HG03159 (cell line): ENCODE data around the gene PZP.

Experiments
- ATAC-seq: cut with Tn5 transposase; IDR thresholded peaks from one replicate; pipeline ENCODE4 v1.9.1; 2021; ENCODE audit warnings: mild to moderate bottlenecking, moderate library complexity; ENCODE audit not compliant: unreplicated experiment

The PZP gene

DNA sequence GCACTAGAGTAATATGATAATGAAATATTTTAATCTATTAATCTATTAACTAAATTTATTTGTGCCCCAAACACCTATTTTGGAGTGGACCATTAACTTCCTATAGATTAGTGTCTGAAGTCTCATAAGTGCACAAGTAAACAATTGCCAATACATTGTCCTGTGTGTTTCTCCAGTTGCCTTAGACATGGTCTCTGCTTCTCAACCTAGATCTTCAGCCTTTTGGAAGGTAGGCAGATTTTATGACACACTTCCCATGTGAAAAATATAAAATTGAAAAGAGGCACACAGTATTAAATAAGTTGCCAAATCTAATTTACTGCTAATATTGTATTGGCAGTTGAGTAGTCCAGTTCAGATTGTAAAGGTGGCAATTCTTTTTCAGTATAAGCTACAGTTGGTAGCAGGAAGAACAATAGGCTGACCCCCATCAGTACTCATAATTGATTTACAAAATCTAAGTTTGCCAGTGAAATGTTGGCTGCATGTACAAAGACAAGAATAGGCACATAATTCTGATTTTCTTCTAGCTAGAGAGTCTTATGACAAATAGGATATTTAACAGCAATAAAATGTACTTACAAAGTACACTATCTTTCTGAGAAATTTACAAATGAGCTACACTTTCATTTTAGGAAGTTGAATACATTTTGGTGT is 103.3 kb downstream of the PZP start:
- no peak for ATAC-seq

- ATAC-seq = no peak
Measured at GRCh38 chr12:9104087-9104486, 104.1 kb downstream of the PZP start.

DNA sequence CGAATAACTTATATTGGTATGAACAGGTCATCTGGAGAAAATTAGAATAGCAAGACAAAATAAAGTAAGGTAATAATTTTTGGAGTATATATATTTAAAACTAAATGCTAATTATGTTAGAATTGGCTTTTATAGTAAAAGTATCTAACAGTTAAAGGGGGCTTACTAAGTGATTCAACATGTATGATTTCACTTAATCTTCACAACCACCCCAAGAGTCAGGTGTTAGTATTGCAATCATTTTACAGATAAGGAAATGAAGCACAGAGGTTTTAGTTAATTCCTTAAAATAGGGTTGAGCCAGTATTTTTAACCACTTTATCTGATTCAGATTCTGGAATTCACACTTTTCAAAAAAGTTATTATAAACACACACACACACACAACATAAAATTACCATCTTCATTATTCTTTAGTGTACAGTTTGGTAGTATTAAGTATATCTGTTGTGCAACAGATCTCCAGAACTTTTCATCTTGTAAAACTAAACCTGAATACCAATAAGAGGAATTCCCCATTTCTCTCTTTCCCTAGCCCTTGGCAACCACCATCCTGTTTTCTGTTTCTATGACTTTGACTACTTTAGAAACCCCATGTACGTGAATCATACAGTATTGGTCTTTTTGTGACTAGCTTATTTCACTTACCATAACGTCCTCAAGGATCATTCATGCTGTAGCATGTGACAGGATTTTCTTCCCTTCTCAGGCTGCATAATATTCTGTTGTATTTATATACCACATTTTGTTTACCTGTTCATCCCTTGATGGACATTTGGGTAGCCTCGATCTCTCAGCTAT is 104.9 kb downstream of the PZP start:
- no peak for ATAC-seq

DNA sequence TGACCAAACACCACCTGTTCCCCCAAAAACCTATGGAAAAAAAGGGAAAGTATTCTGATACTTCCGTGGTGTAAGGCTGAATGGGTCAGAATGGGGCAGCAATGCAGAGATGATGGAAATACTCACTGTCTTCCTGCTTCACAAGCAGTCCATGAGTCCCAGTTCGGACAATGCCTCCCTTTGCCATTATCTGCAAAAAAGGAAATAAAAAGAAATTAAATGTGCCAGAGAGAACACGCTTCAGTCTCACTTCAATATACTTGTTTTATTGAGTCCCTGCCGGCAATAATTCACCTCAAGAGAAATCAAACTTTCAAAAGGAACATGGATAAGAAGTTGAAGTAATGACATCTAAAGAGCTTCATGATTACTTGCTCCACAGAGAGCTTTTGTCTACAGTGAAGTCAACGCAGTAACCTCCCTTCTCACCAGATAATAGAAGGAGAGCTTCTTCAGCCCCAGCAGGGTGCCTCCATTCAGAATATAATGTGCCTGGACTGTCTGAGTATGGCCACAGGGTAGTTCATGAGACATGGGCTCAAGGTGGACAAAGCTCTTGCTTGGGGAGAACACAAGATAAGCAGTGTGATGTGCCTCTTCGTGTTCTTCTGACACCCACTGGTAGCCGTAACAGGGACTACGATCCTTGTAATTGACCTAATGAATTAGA is 107.0 kb downstream of the PZP start:
- ATAC-seq = no peak

DNA sequence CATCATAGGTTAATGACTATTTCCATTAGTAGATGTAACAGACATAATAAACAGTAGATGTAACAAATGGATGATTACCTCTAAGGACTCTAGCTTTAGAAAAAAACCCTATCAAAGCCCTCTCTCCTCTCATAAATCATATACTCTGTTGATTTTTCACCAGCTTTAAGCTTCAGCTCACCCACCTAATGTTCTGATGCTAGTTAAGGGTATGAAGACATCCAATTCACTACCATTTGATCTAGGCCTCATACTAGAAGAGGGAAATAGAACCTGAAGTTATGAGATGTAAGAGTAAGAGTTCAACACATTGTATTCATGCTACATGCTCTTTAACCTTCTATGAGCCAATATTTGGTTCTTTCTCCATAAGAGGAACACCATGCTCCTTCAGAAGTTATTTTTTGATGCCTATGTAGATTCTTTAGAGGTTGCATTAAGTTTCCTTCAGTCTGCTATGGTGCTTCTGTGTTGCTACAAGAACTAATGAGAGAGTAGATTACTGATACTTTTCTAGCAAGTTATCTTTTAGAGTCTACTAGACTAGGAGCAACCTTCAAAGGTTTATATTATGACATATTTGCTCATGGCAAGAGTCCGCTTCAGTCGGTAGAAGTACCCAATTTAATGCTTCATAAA is 108.5 kb downstream of the PZP start:
- ATAC-seq = no peak
